ENCODE measurements around the gene MAP2K2.

GRCh38 chr19:4043966-4044715 lies 79.8 kb downstream of the MAP2K2 start:
- TF ChIP-seq ZFP30 (CRISPR knock-in tag; IDR thresholded peaks at IDR 0.05; ENCODE audit: borderline replicate concordance) = no peak
- no peak for TF ChIP-seq EZH2 (IDR thresholded peaks at IDR 0.05; ENCODE audit: borderline replicate concordance, low read depth, low read length)
- no peak for TF ChIP-seq NELFE (IDR thresholded peaks at IDR 0.05; ENCODE audit: insufficient read depth, insufficient read length)
- TF ChIP-seq ZNF780A (CRISPR knock-in tag; IDR thresholded peaks at IDR 0.05) = no peak
- TF ChIP-seq CTCF (IDR thresholded peaks at IDR 0.05 in 2 of 3, conservative IDR thresholded peaks at IDR 0.05 in 1 of 3; ENCODE audit: insufficient read depth in 2 of 3, low read depth in 1 of 3, low read length in 3 of 3) = no peak
- TF ChIP-seq EHMT2 (IDR thresholded peaks at IDR 0.05) = no peak
